ENCODE results near the gene ICOSLG.
"Not testable (repeated sequence)": the region's sequence is repeated elsewhere in the genome, so short reads cannot be mapped to it uniquely, and the experiment has no call there.

ICOSLG gene

DNA sequence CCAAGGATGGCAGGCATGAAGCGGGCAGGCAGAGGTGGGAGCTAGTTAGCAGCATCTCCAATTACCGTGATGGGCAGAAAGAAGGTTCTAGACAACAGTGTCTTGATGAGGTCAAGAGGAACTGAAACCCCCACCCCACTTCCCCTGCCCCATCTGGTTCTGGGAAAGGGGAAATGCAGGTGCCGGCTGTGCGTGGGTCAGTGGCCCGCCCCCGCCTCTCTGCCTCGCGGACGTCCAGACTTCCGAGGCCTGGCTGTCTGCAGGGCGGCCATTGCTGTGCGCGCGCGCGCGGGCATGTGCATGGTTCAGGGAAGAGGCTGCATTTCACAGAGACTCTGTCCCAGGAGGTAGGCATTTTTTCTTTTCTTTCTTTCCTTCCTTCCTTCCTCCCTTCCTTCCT is 65.6 kb downstream of the ICOSLG start:
- DNase-seq: not testable (repeated sequence)

Measured in NCI-H774 (cell line).